Stimulated activated naive B cell treated with anti-CD40 and anti-IgM and Interleukin-4, amounts not matched to agents 10 μg/mL and 1 μg/mL and 100 μg/mL, for 72 hours (primary cell): Measurements from ENCODE around the gene ALG3.
"Not testable (repeated sequence)": the region's sequence is repeated elsewhere in the genome, so short reads cannot be mapped to it uniquely, and the experiment has no call there.

ENCODE experiments used
- ATAC-seq, 2 donors: fragments of 150-1000 bp; cut with Tn5 transposase; replicated peaks; 2 replicates each; pipeline ENCODE4 v1.10.0; 2021; ENCODE audit warnings: moderate library complexity in 1 of 2
- DNase-seq: peaks from one replicate; pipeline ENCODE4 v3.0.0; 2021
- H3K27ac Mint-ChIP-seq: one replicate; pipeline ENCODE4 v1.8.0; 2022; ENCODE audit warnings: mild to moderate bottlenecking, mixed read lengths
- H3K27me3 Mint-ChIP-seq, 2 donors: one replicate each; pipeline ENCODE4 v1.8.0; 2022; ENCODE audit warnings: mixed read lengths in 2 of 2
- H3K36me3 Mint-ChIP-seq, 2 donors: one replicate each; pipeline ENCODE4 v1.8.0; 2022; ENCODE audit warnings: mixed read lengths in 2 of 2, mild to moderate bottlenecking in 1 of 2
- H3K4me1 Mint-ChIP-seq, 2 donors: one replicate each; pipeline ENCODE4 v1.8.0; 2022; ENCODE audit warnings: mixed read lengths in 2 of 2, mild to moderate bottlenecking in 1 of 2
- H3K4me3 Mint-ChIP-seq, 2 donors: one replicate each; pipeline ENCODE4 v1.8.0; 2022; ENCODE audit warnings: mild to moderate bottlenecking in 2 of 2, mixed read lengths in 2 of 2, moderate library complexity in 1 of 2
- H3K9me3 Mint-ChIP-seq, 2 donors: one replicate each; pipeline ENCODE4 v1.8.0; 2022; ENCODE audit warnings: mixed read lengths in 2 of 2, mild to moderate bottlenecking in 1 of 2

ALG3 gene

DNA sequence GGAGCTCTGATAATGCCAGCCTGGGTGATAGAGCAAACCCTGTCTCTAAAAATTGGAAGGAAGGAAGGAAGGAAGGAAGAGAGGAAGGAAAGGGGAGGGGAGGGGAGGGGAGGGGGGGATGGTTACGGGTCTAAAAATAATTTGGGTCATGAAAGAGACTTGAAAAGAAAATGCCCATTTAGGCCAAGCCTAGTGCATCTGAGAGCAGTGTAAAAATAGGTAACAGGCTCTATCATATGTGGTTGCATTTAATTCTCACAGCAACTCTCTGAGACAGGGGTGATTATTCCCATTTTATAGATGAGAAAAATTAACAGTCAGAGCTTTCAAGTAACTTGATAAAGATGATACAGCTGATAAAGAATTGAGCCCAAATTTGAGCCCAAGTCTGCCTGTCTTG is 23.5 kb upstream of the ALG3 start:
- H3K36me3 Mint-ChIP-seq: peaks cover 0 to 2% of the 10 kb centered on the region in 2 donors
- peaks cover 49 to 78% of the 10 kb centered on the region in 2 donors for H3K27me3 Mint-ChIP-seq
- ATAC-seq (no peak), DNase-seq (no peak)
- peaks cover 2 to 3% of the 10 kb centered on the region in 2 donors for H3K9me3 Mint-ChIP-seq
- no peak overlapping the region for H3K27ac Mint-ChIP-seq
- H3K4me1 Mint-ChIP-seq: peaks cover 5% of the 10 kb centered on the region in 2 donors
- H3K4me3 Mint-ChIP-seq: no peak overlapping the region

DNA sequence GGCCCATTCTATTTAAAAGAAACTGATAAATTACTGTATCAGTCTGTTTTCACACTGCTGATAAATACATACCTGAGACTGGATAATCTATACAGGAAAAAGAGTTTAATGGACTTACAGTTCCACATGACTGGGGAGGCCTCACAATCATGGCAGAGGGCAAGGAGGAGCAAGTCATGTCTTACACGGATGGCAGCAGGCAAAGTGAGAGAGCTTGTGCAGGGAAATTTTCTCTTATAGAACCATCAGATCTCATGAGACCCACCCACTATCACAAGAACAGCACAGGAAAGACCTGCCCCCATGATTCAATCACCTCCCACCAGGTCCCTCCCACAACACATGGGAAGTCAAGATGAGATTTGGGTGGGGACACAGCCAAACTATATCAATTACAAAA is 18.5 kb upstream of the ALG3 start:
- H3K27ac Mint-ChIP-seq, H3K36me3 Mint-ChIP-seq, H3K4me1 Mint-ChIP-seq, H3K9me3 Mint-ChIP-seq, H3K4me3 Mint-ChIP-seq, ATAC-seq, DNase-seq: not testable (repeated sequence)
- peaks cover 37 to 87% of the 10 kb centered on the region in 2 donors for H3K27me3 Mint-ChIP-seq

DNA sequence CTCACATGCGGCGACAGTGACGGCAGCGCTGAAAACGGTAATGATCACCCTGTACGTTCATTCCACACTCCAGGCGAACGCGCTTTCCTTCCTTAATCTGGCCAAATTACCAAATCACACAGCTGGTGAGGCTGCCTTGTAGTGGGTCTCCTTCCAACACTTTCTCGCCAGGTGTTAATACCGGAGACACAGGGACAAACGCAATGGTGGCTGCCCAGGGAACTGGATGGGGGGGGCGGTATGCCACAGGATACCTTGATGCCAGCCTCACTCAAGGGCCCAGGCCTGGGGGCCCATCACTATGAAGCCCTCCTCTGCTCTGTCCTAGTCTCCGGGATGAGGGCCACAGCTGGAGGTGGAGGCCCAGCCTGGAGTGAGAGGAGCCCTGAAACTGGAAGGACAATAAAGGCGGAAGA is 14.0 kb upstream of the ALG3 start:
- peaks cover 4 to 5% of the 10 kb centered on the region in 2 donors for H3K9me3 Mint-ChIP-seq
- DNase-seq (no peak), ATAC-seq (no peak)
- H3K27me3 Mint-ChIP-seq: peaks cover 47 to 78% of the 10 kb centered on the region in 2 donors
- H3K4me1 Mint-ChIP-seq: peaks cover 17 to 18% of the 10 kb centered on the region in 2 donors
- peak overlapping the region; percentile 6 to 39 for H3K4me3 Mint-ChIP-seq
- H3K27ac Mint-ChIP-seq: no peak overlapping the region
- peaks cover 9 to 21% of the 10 kb centered on the region in 2 donors for H3K36me3 Mint-ChIP-seq

DNA sequence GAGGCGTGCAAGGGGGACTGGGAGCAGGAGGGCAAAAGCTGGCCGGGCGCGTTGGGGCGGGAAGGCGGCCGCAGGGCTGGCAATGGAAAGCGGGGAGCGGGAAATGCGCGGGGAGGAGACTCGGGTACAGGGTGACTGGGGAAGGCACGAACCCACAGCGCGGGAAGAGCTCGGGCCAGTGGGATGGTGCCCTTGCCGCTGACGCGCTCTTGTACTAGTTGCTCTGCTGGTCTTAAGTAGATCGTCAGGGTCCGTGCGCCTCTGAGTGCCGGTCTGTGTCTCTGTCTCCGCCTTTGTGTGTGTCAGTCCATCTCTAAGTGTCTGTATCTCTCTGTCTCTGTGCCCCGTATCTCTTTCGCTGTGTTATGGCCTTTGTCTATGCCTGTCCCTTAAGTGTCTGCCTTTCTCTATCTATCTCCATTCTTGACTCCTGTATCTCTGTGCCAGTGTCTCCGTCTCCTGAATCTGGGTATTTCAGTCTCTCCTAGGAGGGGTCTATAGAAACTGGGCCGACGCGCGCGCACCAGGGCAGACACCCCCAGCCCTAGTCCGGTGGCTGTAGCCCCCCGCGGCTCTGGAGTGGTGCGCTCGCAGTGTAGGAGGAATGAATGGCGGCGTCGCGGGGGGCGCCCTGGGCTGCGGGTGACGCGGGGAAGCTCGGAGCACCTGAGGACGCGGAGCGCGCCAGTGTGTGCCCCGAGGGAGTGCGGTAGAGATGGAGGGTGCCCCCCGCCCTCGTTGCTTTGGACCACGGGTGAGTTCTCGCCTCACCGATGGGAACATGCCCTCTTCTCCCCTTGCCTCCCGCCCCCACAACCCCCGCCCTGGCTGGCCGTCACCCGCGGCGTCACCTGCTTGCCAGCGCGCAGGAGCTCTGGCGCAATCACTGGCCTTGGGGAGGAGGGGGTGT is 13.3 kb upstream of the ALG3 start:
- no peak overlapping the region for H3K27ac Mint-ChIP-seq
- H3K36me3 Mint-ChIP-seq: peaks cover 9 to 23% of the 10 kb centered on the region in 2 donors
- H3K27me3 Mint-ChIP-seq: peaks cover 42 to 71% of the 10 kb centered on the region in 2 donors
- H3K9me3 Mint-ChIP-seq: peaks cover under 1 to 1% of the 10 kb centered on the region in 2 donors
- DNase-seq (no peak), ATAC-seq (peak; percentile 44 to 55)
- peaks cover 17 to 18% of the 10 kb centered on the region in 2 donors for H3K4me1 Mint-ChIP-seq
- peak overlapping the region; percentile 67 to 72 for H3K4me3 Mint-ChIP-seq

DNA sequence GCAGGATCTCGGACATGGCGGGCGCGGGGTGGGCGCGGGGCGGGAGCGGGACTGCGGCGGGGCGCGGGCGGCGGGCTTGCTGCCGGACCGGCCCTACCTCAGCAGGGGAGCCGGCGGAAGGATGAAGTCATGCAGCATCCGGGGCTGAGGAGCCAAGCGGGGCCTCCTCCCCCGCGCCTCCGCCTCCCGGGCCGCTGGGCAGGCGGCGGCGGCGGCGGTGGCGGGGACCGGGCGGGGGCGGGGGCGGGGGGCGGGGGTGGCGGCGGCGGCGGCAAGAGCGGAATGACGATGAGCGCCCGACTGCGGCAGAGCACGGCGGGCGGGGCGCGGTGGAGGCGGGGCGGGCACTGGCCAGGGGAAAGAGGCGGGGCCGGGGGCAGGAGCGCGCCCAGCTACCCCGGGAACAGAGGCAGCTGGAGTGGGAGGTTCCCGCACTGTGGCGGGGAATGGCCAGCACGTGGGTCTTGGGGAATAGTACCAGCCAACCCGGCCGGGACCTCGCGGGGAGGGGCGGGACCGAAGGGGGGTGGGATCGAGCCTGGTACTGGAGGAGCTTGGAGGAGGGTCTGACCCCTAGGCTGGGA is 12.6 kb upstream of the ALG3 start, which contains the start of gene CAMK2N2:
Gene CAMK2N2, minus strand, starts transcription at position 284 of the 584 bp plus-strand sequence. Its CDS starts 268 bp downstream, at position 16.
- no peaks in the 10 kb centered on the region for H3K9me3 Mint-ChIP-seq
- peaks cover 42 to 65% of the 10 kb centered on the region in 2 donors for H3K27me3 Mint-ChIP-seq
- DNase-seq (no peak), ATAC-seq (peak; percentile 63 to 65)
- H3K4me3 Mint-ChIP-seq: peak within 1 kb of the TSS; percentile 67 to 72
- peaks cover 9 to 22% of the 10 kb centered on the region in 2 donors for H3K36me3 Mint-ChIP-seq
- H3K4me1 Mint-ChIP-seq: peaks cover 17 to 18% of the 10 kb centered on the region in 2 donors
- H3K27ac Mint-ChIP-seq: peak within 1 kb of the TSS; percentile 83

DNA sequence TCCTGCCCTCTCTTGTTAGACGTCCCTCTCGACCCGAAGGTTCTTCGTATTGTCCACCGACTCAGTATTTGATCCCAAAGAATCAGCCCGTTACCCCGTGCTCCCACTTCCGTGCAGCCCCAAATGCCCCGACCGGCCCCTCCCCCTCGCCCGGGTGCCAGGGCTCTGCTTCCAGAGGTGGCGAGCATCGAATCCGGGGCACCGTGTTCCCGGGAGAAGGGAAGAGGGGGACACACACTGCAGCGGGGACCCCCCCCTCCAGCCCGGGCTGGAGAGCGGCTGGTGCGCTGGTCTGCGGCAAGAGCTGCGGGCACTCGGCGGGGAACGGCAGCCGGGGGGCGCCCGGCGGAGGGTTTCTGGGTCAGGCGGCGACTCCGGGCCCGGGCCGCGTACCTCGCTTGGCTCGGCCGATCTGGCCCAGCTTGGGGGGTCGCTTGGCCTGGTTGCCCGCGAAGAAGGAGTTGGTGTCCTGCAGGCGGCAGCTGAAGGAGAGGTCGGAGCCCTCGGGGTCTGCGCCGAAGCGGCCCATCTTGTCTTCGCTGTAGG is 12.0 kb upstream of the ALG3 start:
- Mint-ChIP-seq H3K27ac (peak overlapping the region; percentile 83), H3K4me3 (peak overlapping the region; percentile 67 to 72), H3K4me1 (peaks cover 17 to 18% of the 10 kb centered on the region in 2 donors), H3K9me3 (no peaks in the 10 kb centered on the region), H3K36me3 (peaks cover 9 to 22% of the 10 kb centered on the region in 2 donors), H3K27me3 (peaks cover 38 to 60% of the 10 kb centered on the region in 2 donors)
- DNase-seq (no peak), ATAC-seq (no peak)

DNA sequence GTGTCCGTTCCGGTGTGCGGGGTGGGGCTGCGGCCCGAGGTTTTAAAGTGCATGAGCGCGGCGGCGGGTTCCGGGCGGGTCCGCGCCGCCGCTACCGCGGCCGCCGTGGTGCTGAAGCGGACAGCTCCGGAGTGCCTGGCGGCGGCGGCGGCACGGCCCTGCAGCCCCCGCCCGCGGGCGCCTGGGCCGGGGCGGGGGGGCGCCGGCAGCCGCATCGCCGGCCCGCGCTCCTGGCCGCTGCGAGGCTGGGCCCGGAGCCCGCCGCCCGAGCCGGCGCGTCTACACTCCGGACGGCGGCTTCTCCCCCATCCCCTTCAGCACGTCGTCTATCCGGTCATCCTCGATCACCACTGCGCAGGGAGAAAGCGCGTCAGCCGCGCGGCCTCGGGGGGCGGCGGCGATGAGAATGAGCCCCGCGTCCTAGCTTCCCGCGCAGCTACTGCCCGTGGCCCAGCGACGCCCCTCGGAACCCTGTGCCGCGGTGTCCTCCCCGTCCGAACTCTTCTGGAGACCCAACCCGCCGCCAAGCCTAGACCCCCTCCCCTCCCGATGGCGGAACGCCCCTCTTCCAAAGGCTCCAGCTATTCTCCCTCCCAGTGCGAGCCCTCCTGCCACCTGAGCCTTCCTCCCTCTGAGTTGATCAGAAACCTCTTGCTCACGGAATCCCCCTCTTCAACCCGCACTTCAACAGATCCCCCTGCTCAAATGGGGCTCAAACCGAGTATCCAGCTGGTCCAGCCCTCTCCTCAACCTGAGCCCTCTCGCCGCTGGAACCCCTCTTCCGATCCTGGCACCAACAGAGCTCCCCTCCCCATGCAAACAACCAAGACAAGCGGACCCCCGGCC is 11.3 kb upstream of the ALG3 start:
- peaks cover 17 to 18% of the 10 kb centered on the region in 2 donors for H3K4me1 Mint-ChIP-seq
- no peak for DNase-seq
- peak; percentile 50 to 67 for ATAC-seq
- H3K9me3 Mint-ChIP-seq: no peaks in the 10 kb centered on the region
- peak overlapping the region; percentile 83 for H3K27ac Mint-ChIP-seq
- peaks cover 9 to 22% of the 10 kb centered on the region in 2 donors for H3K36me3 Mint-ChIP-seq
- H3K27me3 Mint-ChIP-seq: peaks cover 38 to 54% of the 10 kb centered on the region in 2 donors
- H3K4me3 Mint-ChIP-seq: peak overlapping the region; percentile 67 to 72

DNA sequence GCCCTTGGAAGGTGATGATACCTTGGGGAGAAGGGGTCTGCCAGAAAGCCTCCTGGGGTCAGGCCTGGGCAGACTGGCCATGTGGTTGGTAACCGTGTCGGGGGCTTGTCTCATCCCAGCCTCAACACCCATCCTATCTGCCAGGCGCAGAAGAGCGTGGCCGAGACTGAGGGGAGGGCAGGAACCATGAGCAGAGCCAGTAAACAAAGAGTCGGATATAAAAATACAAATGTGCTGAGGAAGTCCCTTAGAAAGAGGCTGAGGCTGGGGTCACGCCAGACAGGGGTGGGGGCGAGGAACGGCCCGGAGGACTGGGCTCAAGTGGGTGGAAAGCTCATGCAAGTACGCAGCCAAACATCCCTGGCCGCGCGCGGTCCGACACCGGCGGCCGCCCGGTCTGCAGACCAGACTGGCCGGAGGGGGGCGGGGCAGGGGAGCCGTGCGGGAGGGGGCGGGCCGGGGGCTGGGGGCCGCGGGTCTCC is 10.7 kb upstream of the ALG3 start:
- Mint-ChIP-seq H3K27me3 (peaks cover 38 to 48% of the 10 kb centered on the region in 2 donors), H3K4me3 (peak overlapping the region; percentile 52 to 65), H3K27ac (no peak overlapping the region), H3K4me1 (peaks cover 17 to 18% of the 10 kb centered on the region in 2 donors), H3K36me3 (peaks cover 9 to 22% of the 10 kb centered on the region in 2 donors), H3K9me3 (no peaks in the 10 kb centered on the region)
- ATAC-seq (no peak), DNase-seq (no peak)

DNA sequence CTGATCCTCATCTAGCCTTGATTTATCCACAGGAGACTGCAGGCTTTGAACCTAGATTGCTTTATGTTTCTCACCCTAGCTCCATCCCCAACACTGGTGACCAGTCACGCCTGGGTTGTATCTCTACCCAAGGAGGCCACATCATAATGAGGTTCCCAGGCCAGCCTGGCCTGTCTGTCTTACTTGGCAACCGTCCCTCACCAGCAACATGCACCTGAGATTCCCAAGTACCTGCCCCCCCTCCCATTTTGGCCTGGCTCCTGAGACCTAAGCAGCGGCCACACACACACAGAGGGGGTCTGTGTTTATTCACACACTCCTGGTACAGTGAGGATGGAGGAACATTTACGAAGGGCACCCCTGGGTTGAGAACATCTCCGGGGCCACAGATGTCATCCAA is 10.2 kb upstream of the ALG3 start:
- Mint-ChIP-seq H3K36me3 (peaks cover 9 to 22% of the 10 kb centered on the region in 2 donors), H3K27me3 (peaks cover 38 to 45% of the 10 kb centered on the region in 2 donors), H3K4me1 (peaks cover 17 to 18% of the 10 kb centered on the region in 2 donors), H3K27ac (no peak overlapping the region), H3K4me3 (no peak overlapping the region), H3K9me3 (no peaks in the 10 kb centered on the region)
- ATAC-seq (no peak), DNase-seq (no peak)

DNA sequence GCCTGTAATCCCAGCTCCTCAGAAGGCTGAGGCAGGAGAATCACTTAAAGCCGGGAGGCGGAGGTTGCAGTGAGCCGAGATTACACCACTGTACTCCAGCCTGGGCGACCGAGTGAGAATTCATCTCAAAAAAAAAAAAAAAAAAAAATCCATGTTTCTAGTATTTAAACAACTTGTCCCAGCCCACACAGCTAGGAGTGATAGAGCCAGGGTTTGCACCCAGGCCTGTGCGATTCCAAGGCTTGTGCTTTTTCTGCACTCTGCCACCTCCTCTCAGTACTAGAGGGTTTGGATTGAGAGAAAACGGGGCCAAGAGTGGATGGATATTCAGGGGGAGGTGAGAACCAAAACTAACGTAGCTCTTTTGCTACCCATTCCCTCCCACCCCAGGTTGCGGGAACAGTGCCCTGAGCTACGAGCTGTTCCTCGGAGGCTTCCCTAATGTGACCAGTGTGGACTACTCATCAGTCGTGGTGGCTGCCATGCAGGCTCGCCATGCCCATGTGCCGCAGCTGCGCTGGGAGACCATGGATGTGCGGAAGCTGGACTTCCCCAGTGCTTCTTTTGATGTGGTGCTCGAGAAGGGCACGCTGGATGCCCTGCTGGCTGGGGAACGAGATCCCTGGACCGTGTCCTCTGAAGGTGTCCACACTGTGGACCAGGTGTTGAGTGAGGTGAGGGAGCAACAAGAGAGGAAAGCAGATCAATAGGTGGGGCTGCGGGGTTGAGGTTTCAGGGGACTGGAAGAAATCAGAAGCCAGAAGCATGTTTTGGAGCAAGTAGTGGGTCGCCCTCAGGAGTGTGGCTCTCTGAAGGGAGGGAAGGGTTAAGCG is 8.5 kb upstream of the ALG3 start:
- H3K27me3 Mint-ChIP-seq: peaks cover 26 to 31% of the 10 kb centered on the region in 2 donors
- H3K36me3 Mint-ChIP-seq: peaks cover 8 to 22% of the 10 kb centered on the region in 2 donors
- peaks cover 14 to 16% of the 10 kb centered on the region in 2 donors for H3K4me1 Mint-ChIP-seq
- DNase-seq (no peak), ATAC-seq (no peak)
- no peaks in the 10 kb centered on the region for H3K9me3 Mint-ChIP-seq
- H3K27ac Mint-ChIP-seq: no peak overlapping the region
- H3K4me3 Mint-ChIP-seq: no peak overlapping the region

DNA sequence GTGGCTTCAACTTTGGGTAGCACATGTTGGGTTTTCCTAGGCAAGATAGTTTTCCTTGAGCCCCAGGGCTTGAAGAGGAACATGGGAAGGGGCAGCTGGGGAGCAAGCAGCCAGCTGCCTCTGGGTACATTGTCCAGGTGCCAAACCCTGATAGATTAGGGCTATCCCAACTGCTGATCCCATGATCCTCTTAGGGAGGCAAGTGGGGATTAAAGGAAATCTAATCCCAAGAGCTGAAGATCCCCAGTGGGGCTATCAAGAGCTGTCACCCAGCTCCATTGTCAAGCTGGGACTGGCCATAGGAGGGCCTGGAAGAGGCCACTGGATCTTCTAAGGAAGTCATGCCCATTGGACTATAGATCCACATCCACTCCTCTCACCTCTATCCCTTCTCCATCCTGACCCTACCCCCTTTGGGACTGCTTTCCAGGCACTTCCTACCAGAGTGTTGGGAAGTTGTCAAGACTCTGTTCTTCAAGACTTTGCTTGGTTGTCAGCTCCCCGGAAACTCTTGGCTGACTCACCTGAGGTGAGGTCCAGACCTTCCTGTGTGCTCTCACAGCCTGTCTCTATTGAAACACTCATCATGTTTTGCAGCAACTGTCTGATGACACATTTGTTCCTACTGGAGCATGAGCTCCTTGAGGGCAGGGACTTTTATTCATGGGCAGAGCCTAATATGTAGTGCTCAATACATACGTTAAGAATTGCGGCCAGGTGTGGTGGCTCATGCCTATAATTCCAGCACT is 6.7 kb upstream of the ALG3 start:
- H3K4me3 Mint-ChIP-seq: no peak overlapping the region
- H3K4me1 Mint-ChIP-seq: peaks cover 6% of the 10 kb centered on the region in 2 donors
- H3K27ac Mint-ChIP-seq: no peak overlapping the region
- DNase-seq (no peak), ATAC-seq (no peak)
- H3K9me3 Mint-ChIP-seq: no peaks in the 10 kb centered on the region
- H3K36me3 Mint-ChIP-seq: peaks cover 8 to 21% of the 10 kb centered on the region in 2 donors
- peaks cover 17 to 18% of the 10 kb centered on the region in 2 donors for H3K27me3 Mint-ChIP-seq

DNA sequence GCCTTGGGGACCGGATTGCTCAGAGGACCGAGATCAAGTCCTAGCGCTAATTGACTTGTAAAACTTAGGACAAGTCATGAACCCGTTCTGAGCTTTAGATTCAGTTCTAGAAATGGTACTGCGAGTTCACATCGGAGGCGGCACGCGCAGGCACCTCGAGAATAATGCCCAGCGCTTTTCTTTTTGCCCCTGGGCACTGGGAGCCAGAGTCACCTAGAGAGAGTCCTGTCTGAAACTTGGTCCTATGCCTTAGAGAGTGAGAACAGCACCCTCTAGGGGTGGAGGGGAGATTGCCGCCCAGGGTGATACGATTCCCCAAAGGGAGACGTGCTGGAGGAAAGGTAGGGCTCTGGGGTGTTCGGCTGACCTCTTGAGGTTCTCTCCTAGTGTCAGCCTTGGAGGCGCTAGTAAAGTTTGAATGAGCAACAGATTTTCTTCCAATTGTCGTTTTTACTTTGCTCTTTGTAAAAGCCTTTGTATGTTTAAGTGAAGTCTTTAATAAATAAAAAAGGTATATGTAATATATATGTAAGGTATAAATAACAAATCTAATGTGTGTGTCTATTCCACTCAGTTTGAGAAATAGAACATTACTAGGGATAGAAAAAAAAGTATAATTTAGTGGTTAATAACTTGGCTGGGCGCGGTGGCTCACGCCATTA is 1.5 kb upstream of the ALG3 start:
- H3K9me3 Mint-ChIP-seq: no peaks in the 10 kb centered on the region
- peak overlapping the region; percentile 100 for H3K27ac Mint-ChIP-seq
- H3K36me3 Mint-ChIP-seq: peaks cover 2 to 5% of the 10 kb centered on the region in 2 donors

More for the DNA sequence above, 1.5 kb upstream of the ALG3 start:
- Mint-ChIP-seq H3K27me3 (no peaks in the 10 kb centered on the region), H3K4me1 (peaks cover 8 to 23% of the 10 kb centered on the region in 2 donors), H3K4me3 (peak overlapping the region; percentile 91 to 99)
- DNase-seq: peak; percentile 85
- peak; percentile 76 to 78 for ATAC-seq
